ENCODE results near the gene NUDT19. TPM values are rescaled to one million over a fixed set of nuclear protein-coding genes. Genes with fewer than 3 reads are reported as not detected.
"Not testable (repeated sequence)": the region's sequence is repeated elsewhere in the genome, so short reads cannot be mapped to it uniquely, and the experiment has no call there.

The NUDT19 gene
- total RNA-seq, 3 donors from 2014 or later (not counting 1 experiment from before 2014, with no cell fraction given): 6.4 to 9.6 (median 8.2) TPM

DNA sequence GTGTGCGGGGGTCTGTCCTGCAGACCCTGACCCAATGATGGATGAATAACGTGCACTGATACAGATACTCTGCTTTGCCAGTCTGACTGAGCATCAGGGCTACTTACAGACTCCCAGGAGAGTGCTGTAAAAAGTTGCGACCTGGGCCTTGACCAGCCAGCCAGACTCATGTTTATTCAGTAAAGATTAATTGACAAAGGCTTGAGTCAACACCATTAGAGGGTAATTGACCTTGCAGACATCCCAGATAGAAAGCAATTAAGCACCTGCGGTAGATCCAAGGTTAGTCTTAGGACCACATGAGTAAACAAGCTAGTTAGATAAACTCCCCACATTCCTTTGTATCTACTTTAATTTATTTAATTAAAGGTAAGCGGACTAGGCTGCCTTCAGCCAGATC is 10.4 kb downstream of the NUDT19 start:
- Mint-ChIP-seq H3K4me3 (no peak overlapping the region), H3K36me3 (peaks cover 12% of the 10 kb centered on the region), H3K27me3 (ENCODE audit: low read depth in 2 of 2) (no peaks in the 10 kb centered on the region), H3K9me3 (no peaks in the 10 kb centered on the region), H3K27ac (peak overlapping the region; percentile 18 to 38), H3K4me1 (peaks cover 31 to 33% of the 10 kb centered on the region in 2 donors)
- H3K4me3 ChIP-seq (ENCODE audit: low read length): no peak overlapping the region
- peaks cover 9% of the 10 kb centered on the region for H3K36me3 ChIP-seq (ENCODE audit: control insufficient read depth, insufficient read depth, low read length)
- no peaks in the 10 kb centered on the region for H3K27me3 ChIP-seq (ENCODE audit: control insufficient read depth, insufficient read depth, low read length)
- no peak overlapping the region for H3K27ac ChIP-seq (ENCODE audit: low read length)
- peaks cover 9% of the 10 kb centered on the region for H3K9me3 ChIP-seq (ENCODE audit: control insufficient read depth, insufficient read depth, low read length)
- 100% methylated on average over 4 of the region's 5 CpGs for WGBS (ENCODE audit: insufficient coverage)
- H3K4me1 ChIP-seq (ENCODE audit: control insufficient read depth, insufficient read depth, low read length): peaks cover 4% of the 10 kb centered on the region
- intact Hi-C loops (cut with micrococcal nuclease): no loop called here
- TF ChIP-seq, protein P1, sequence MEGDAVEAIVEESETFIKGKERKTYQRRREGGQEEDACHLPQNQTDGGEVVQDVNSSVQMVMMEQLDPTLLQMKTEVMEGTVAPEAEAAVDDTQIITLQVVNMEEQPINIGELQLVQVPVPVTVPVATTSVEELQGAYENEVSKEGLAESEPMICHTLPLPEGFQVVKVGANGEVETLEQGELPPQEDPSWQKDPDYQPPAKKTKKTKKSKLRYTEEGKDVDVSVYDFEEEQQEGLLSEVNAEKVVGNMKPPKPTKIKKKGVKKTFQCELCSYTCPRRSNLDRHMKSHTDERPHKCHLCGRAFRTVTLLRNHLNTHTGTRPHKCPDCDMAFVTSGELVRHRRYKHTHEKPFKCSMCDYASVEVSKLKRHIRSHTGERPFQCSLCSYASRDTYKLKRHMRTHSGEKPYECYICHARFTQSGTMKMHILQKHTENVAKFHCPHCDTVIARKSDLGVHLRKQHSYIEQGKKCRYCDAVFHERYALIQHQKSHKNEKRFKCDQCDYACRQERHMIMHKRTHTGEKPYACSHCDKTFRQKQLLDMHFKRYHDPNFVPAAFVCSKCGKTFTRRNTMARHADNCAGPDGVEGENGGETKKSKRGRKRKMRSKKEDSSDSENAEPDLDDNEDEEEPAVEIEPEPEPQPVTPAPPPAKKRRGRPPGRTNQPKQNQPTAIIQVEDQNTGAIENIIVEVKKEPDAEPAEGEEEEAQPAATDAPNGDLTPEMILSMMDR (IDR thresholded peaks at IDR 0.05): no peak
- no peak for ATAC-seq
- no peak for DNase-seq

DNA sequence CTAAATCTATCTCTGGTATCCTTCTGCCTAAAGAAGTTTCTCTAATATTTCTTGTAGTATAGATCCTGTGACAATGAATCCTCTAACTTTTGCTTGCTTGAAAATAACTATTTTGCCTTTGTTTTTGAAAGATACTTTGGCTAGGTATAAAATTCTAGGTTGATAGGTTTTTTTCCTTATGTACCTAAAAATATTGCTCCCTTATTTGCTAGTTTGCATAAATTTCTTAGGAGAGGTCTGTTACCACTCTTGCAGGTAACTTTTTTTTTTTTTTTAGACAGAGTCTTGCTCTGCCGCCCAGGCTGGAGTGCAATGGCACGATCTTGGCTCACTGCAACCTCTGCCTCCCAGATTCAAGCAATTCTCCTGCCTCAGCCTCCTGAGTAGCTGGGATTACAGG is 12.4 kb downstream of the NUDT19 start:
- H3K9me3 Mint-ChIP-seq; H3K27ac Mint-ChIP-seq; intact Hi-C loops (cut with micrococcal nuclease); DNase-seq; H3K4me3 Mint-ChIP-seq; H3K36me3 ChIP-seq (ENCODE audit: control insufficient read depth, insufficient read depth, low read length); H3K4me1 ChIP-seq (ENCODE audit: control insufficient read depth, insufficient read depth, low read length); H3K27ac ChIP-seq (ENCODE audit: low read length); H3K27me3 ChIP-seq (ENCODE audit: control insufficient read depth, insufficient read depth, low read length); H3K27me3 Mint-ChIP-seq (ENCODE audit: low read depth in 2 of 2); H3K9me3 ChIP-seq (ENCODE audit: control insufficient read depth, insufficient read depth, low read length); ATAC-seq; H3K4me3 ChIP-seq (ENCODE audit: low read length): not testable (repeated sequence)
- WGBS (ENCODE audit: insufficient coverage): 100% methylated on average over 2 of the region's 2 CpGs
- H3K36me3 Mint-ChIP-seq: peaks cover 12% of the 10 kb centered on the region
- peaks cover 22 to 24% of the 10 kb centered on the region in 2 donors for H3K4me1 Mint-ChIP-seq

DNA sequence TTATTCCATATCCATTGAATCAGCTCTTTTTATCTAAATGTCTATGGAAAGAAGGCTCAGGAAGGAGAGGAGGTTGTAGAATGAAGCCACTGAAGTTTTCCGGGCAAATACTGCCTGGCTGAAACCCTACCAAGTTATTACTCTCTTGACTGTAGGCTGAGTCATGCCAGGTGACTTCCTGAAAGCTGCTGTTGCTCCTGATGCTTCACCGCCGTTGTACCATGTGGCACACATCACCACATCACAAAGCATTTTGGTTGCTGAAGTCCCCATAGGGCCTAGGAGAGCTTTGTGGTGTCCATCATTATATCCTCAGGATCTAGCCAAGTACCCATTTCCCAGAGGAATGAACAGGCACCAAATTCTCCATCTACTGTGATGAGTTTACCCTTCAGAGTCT is 16.8 kb downstream of the NUDT19 start:
- H3K36me3 Mint-ChIP-seq: peaks cover 12% of the 10 kb centered on the region
- Histone ChIP-seq H3K9me3 (ENCODE audit: control insufficient read depth, insufficient read depth, low read length) (peaks cover 9% of the 10 kb centered on the region), H3K4me1 (ENCODE audit: control insufficient read depth, insufficient read depth, low read length) (no peaks in the 10 kb centered on the region), H3K4me3 (ENCODE audit: low read length) (no peak overlapping the region), H3K36me3 (ENCODE audit: control insufficient read depth, insufficient read depth, low read length) (peaks cover 21% of the 10 kb centered on the region), H3K27me3 (ENCODE audit: control insufficient read depth, insufficient read depth, low read length) (no peaks in the 10 kb centered on the region), H3K27ac (ENCODE audit: low read length) (no peak overlapping the region)
- H3K4me1 Mint-ChIP-seq: peaks cover 12 to 15% of the 10 kb centered on the region in 2 donors
- DNase-seq: peak in 1 of 2 donors; percentile 49
- 21% methylated on average over 3 of the region's 3 CpGs for WGBS (ENCODE audit: insufficient coverage)
- intact Hi-C loops (cut with micrococcal nuclease): no loop called here
- peak overlapping the region; percentile 30 to 77 for H3K27ac Mint-ChIP-seq
- TF ChIP-seq, protein P1 (IDR thresholded peaks at IDR 0.05): no peak
- H3K9me3 Mint-ChIP-seq: no peaks in the 10 kb centered on the region
- H3K27me3 Mint-ChIP-seq (ENCODE audit: low read depth in 2 of 2): no peaks in the 10 kb centered on the region
- H3K4me3 Mint-ChIP-seq: no peak overlapping the region
- ATAC-seq: peak in 2 of 3 donors; percentile 48 to 55

GRCh38 chr19:32709032-32709431 is 17.4 kb downstream of the NUDT19 start:
- TF ChIP-seq, protein P1 (IDR thresholded peaks at IDR 0.05): no peak
- H3K27me3 ChIP-seq (ENCODE audit: control insufficient read depth, insufficient read depth, low read length): no peaks in the 10 kb centered on the region
- intact Hi-C loops (cut with micrococcal nuclease): no loop called here
- H3K9me3 ChIP-seq (ENCODE audit: control insufficient read depth, insufficient read depth, low read length): peaks cover 4% of the 10 kb centered on the region
- H3K27me3 Mint-ChIP-seq (ENCODE audit: low read depth in 2 of 2): no peaks in the 10 kb centered on the region
- peaks cover 12 to 15% of the 10 kb centered on the region in 2 donors for H3K4me1 Mint-ChIP-seq
- 93% methylated on average over 5 of the region's 5 CpGs for WGBS (ENCODE audit: insufficient coverage)
- peaks cover 21% of the 10 kb centered on the region for H3K36me3 ChIP-seq (ENCODE audit: control insufficient read depth, insufficient read depth, low read length)
- DNase-seq: no peak
- H3K36me3 Mint-ChIP-seq: peaks cover 8% of the 10 kb centered on the region
- no peak overlapping the region for H3K4me3 Mint-ChIP-seq
- H3K4me3 ChIP-seq (ENCODE audit: low read length): no peak overlapping the region
- peak overlapping the region; percentile 30 to 77 for H3K27ac Mint-ChIP-seq
- no peak overlapping the region for H3K27ac ChIP-seq (ENCODE audit: low read length)
- no peaks in the 10 kb centered on the region for H3K9me3 Mint-ChIP-seq
- H3K4me1 ChIP-seq (ENCODE audit: control insufficient read depth, insufficient read depth, low read length): no peaks in the 10 kb centered on the region
- no peak for ATAC-seq
